ENCODE results near the gene TMEM163. TPM values are rescaled to one million over a fixed set of nuclear protein-coding genes. Genes with fewer than 3 reads are reported as not detected.

The TMEM163 gene
- total and polyA plus RNA-seq, 2 donors (not counting 3 experiments of a cell fraction or from before 2014, with no cell fraction given) = 1.0 to 2.8 TPM

- dilution Hi-C loops (cut with MboI; ENCODE audit: extremely low pct_ligation_motif_present, low sequenced_read_pairs) (no loop called here), intact Hi-C loops (cut with micrococcal nuclease) (loop anchor here (1.0 kb wide), 2 partner anchors 9 to 20 kb away; no protein-coding TSS in a partner anchor)
- no peak overlapping the region for H2AFZ ChIP-seq (ENCODE audit: low read depth, low read length)
- H3K27me3 ChIP-seq (ENCODE audit: control insufficient read depth in 2 of 2, insufficient read depth in 2 of 2, low read length in 2 of 2) = no peaks in the 10 kb centered on the region
- no TSS peak for BruUV-seq (replicated peaks)
- no peaks in the 10 kb centered on the region for H3K9me3 ChIP-seq (replicated peaks; ENCODE audit: control insufficient read depth, insufficient read depth, low read length)
- H3K36me3 ChIP-seq (ENCODE audit: control insufficient read depth in 2 of 2, extremely low read depth in 1 of 2, insufficient read depth in 2 of 2, low read length in 2 of 2) = peaks cover 0 to 2% of the 10 kb centered on the region in 2 experiments
- H4K20me1 ChIP-seq (replicated peaks; ENCODE audit: control insufficient read depth, extremely low read depth, insufficient read depth, low read length) = no peaks in the 10 kb centered on the region
- peak overlapping the region; percentile 30 for H3K9ac ChIP-seq (replicated peaks; ENCODE audit: extremely low read depth, insufficient read depth, low read length)
- peaks cover 43% of the 10 kb centered on the region for H3K4me1 ChIP-seq (ENCODE audit: control insufficient read depth, extremely low read depth, insufficient read depth, low read length)
- ChIA-PET POLR2A (no interaction called here), CTCF (interaction anchor here (0.8 to 10.0 kb wide), 8 partner anchors 10 to 309 kb away, joined by 3 to 94 read pairs (median 4); no protein-coding TSS in a partner anchor)
- H3K9me1 ChIP-seq (replicated peaks; ENCODE audit: control insufficient read depth, extremely low read depth, insufficient read depth, low read length) = no peaks in the 10 kb centered on the region
- DNase-seq (ENCODE audit: low read depth, low spot score) (no peak), FAIRE-seq (no peak)
- H3K79me2 ChIP-seq (ENCODE audit: control insufficient read depth, insufficient read depth, low read length) = no peaks in the 10 kb centered on the region
- H3K4me3 ChIP-seq (replicated peaks in 1 of 3; ENCODE audit: insufficient read depth in 1 of 3, low read depth in 1 of 3, low read length in 3 of 3) = no peak overlapping the region
- H3K4me2 ChIP-seq (ENCODE audit: insufficient read depth, low read length) = peak overlapping the region; percentile 80
- TF ChIP-seq POLR2A (IDR thresholded peaks at IDR 0.05; ENCODE audit: low read depth, low read length) (no peak), JUN (IDR thresholded peaks at IDR 0.05; ENCODE audit: borderline replicate concordance, insufficient read depth, insufficient read length, low read depth) (no peak), POLR2AphosphoS5 (IDR thresholded peaks at IDR 0.05; ENCODE audit: insufficient read depth, low read depth, low read length) (no peak), FOS (IDR thresholded peaks at IDR 0.05; ENCODE audit: borderline replicate concordance, insufficient read depth, low read length) (no peak), MAX (IDR thresholded peaks at IDR 0.05; ENCODE audit: insufficient read depth, insufficient read length) (no peak), GATA2 (IDR thresholded peaks at IDR 0.05; ENCODE audit: insufficient read depth, insufficient read length, low read depth, low read length) (no peak), MYC (IDR thresholded peaks at IDR 0.05; ENCODE audit: low read depth, low read length) (no peak), CTCF (IDR thresholded peaks at IDR 0.05; ENCODE audit: extremely low read depth in 1 of 2, insufficient read depth in 1 of 2, low read depth in 1 of 2, low read length in 2 of 2) (no peak), EZH2 (IDR thresholded peaks at IDR 0.05; ENCODE audit: borderline replicate concordance, low read depth, low read length, severe bottlenecking) (no peak)
- H3K27ac ChIP-seq (ENCODE audit: insufficient read depth, low read depth, low read length) = peak overlapping the region; percentile 76
Measured at GRCh38 chr2:134426721-134427120, 292.1 kb downstream of the TMEM163 start.
